Measurements from ENCODE around the gene ACO2. TPM values are rescaled to one million over a fixed set of nuclear protein-coding genes. Genes with fewer than 3 reads are reported as not detected.

The ACO2 gene
- total and polyA plus RNA-seq, 2 of the 13 experiments (the other 11 are each of a cell fraction or from before 2014, with no cell fraction given), result 19.2 to 45.6 TPM

- no peak for TF ChIP-seq SP140L (CRISPR knock-in tag; IDR thresholded peaks at IDR 0.05; ENCODE audit: borderline replicate concordance)
- peak; percentile 94 for TF ChIP-seq ESRRA (CRISPR knock-in tag; IDR thresholded peaks at IDR 0.05; ENCODE audit: low read depth)
- TF ChIP-seq ZNF510 (CRISPR knock-in tag; IDR thresholded peaks at IDR 0.05; ENCODE audit: low read depth), result 0 out of 2 replicates have a peak, but pooled peaks have one; percentile 36
- no peak for TF ChIP-seq ATF7-NPFF (CRISPR knock-in tag; IDR thresholded peaks at IDR 0.05; ENCODE audit: low read depth)
- peak; percentile 73 for TF ChIP-seq RBM39 (IDR thresholded peaks at IDR 0.05; ENCODE audit: low read depth, low read length, poor library complexity, severe bottlenecking)
- peak; percentile 97 for TF ChIP-seq DRAP1 (CRISPR knock-in tag; IDR thresholded peaks at IDR 0.05)
- peak; percentile 84 for TF ChIP-seq GABPA (IDR thresholded peaks at IDR 0.05; ENCODE audit: low read depth, low read length)
- peak; percentile 95 for TF ChIP-seq GABPA (CRISPR knock-in tag; IDR thresholded peaks at IDR 0.05; ENCODE audit: low read depth)
- TF ChIP-seq, protein P1, sequence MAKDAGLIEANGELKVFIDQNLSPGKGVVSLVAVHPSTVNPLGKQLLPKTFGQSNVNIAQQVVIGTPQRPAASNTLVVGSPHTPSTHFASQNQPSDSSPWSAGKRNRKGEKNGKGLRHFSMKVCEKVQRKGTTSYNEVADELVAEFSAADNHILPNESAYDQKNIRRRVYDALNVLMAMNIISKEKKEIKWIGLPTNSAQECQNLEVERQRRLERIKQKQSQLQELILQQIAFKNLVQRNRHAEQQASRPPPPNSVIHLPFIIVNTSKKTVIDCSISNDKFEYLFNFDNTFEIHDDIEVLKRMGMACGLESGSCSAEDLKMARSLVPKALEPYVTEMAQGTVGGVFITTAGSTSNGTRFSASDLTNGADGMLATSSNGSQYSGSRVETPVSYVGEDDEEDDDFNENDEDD (CRISPR knock-in tag; IDR thresholded peaks at IDR 0.05; ENCODE audit: borderline replicate concordance), result peak; percentile 53; the same call in 1 of the 2 replicates
- 0 out of 2 replicates have a peak, but pooled peaks have one; percentile 23 for TF ChIP-seq ZBTB38 (CRISPR knock-in tag; IDR thresholded peaks at IDR 0.05)
- TF ChIP-seq PAXIP1 (CRISPR knock-in tag; conservative IDR thresholded peaks at IDR 0.05), result peak; percentile 64
- peak; percentile 60; the same call in 1 of the 2 replicates for TF ChIP-seq TMF1 (CRISPR knock-in tag; IDR thresholded peaks at IDR 0.05; ENCODE audit: low read depth)
- TF ChIP-seq ELF1 (CRISPR knock-in tag; IDR thresholded peaks at IDR 0.05), result peak; percentile 96
- peak; percentile 90 for TF ChIP-seq NFYC (CRISPR knock-in tag; IDR thresholded peaks at IDR 0.05)
- TF ChIP-seq HOXD1 (CRISPR knock-in tag; IDR thresholded peaks at IDR 0.05), result peak; percentile 54; the same call in 1 of the 2 replicates
- TF ChIP-seq REPIN1 (CRISPR knock-in tag; IDR thresholded peaks at IDR 0.05; ENCODE audit: borderline replicate concordance, low read depth), result no peak
- TF ChIP-seq ZNF879 (CRISPR knock-in tag; IDR thresholded peaks at IDR 0.05), result peak; percentile 73; the same call in 1 of the 2 replicates
- peak; percentile 63; the same call in 1 of the 2 replicates for TF ChIP-seq CSRNP1 (CRISPR knock-in tag; IDR thresholded peaks at IDR 0.05)
- peak; percentile 46; the same call in 1 of the 2 replicates for TF ChIP-seq ZKSCAN1 (IDR thresholded peaks at IDR 0.05; ENCODE audit: low read length)
- TF ChIP-seq, protein P2, sequence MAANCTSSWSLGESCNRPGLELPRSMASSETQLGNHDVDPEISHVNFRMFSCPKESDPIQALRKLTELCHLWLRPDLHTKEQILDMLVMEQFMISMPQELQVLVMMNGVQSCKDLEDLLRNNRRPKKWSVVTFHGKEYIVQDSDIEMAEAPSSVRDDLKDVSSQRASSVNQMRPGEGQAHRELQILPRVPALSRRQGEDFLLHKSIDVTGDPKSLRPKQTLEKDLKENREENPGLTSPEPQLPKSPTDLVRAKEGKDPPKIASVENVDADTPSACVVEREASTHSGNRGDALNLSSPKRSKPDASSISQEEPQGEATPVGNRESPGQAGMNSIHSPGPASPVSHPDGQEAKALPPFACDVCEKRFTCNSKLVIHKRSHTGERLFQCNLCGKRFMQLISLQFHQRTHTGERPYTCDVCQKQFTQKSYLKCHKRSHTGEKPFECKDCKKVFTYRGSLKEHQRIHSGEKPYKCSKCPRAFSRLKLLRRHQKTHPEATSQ (CRISPR knock-in tag; IDR thresholded peaks at IDR 0.05; ENCODE audit: borderline replicate concordance), result no peak
- no peak for TF ChIP-seq MAFG (CRISPR knock-in tag; IDR thresholded peaks at IDR 0.05)
These were observed at the start of gene ACO2, which contains the start of gene PHF5A (continued) for GRCh38 chr22:41468381-41469217.

Data from HepG2 (cell line).